ENCODE data around the gene SLC7A11.
A peak's percentile ranks its signal among the peaks of the same experiment; 100 is the strongest.

The SLC7A11 gene

DNA sequence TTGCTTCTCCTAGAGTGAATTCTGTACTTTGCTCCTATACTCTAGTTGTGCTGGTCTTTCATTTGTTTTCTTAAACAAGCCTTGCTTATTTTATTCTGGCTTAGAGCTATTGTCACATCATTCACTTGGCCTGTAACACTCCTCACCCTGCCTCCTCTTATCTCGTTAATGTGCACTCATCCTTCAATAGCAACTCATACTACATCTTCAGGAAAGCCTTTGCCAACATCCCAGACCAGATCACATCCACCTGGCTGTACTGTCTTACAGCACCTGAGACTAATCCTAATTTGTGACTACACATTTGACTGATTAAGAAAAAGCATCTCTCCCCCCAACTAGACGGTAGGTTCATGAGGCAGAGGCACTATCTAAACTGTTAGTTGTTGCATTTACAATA lies 80.8 kb downstream of the SLC7A11 start:
- DNase-seq (ENCODE audit: low read depth) = no peak

DNA sequence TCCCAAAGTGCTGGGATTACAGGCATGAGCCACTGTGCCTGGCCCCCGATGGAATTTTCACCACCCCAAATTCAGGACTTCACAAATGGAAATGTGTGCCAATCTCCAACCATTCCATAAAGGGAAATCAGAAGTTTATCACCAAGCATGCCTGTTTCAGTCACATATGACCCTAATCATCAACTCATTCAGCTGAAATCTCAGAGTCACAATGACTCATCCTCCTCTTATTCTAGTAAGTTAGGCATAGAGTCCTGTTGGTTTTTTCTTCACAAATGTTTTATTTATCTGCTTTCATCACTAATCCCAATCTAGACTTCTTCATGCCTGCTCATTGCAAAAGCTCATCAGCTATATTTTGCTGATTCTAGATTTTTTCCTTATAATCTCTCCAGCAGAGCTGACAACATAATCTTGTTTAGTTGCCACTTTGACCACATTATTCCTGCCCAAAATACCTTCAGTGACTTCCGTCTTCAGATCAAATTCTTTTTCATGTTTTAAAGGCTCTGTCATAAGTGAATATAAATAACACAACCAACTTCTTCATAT lies 83.3 kb downstream of the SLC7A11 start:
- peak; percentile 70 for DNase-seq (ENCODE audit: low read depth)

DNA sequence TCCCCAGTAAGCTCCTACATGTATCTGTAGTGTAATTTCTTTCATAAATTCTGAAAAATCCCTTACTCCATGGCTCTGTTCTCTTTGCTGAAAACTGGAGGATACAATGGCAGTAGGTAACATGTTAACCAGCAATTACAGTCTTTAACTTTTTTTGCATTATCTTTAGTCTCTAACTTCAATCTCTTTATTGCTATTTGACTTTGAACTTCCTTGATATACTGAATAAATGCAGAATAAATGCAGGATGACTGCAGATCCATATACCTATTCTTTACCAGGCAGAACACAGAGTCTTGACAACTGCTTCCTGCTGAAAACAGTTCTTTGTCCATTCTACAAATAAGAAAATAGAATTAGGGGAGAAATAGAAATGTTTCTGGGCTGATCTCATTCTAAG lies 101.3 kb downstream of the SLC7A11 start:
- no peak for DNase-seq (ENCODE audit: low read depth)

DNA sequence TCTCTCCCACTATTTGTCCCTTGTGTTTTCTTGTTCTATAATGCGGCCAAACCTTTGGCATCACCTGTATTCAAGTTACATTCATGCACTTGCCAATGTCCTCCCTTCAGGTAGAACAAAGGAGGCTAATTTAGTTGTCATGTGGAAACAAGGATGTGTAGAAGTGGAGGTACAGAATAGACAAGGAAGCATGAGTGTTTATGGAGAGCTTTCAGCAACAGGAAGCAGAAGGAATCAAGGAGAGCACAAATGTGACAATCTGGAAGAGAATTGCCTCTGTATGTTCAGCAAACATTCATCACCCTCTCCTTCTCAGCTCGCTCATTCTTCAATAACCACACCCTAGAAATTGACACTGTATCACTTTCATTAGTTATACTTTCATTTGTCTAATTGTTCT lies 103.4 kb downstream of the SLC7A11 start:
- DNase-seq (ENCODE audit: low read depth) = no peak

DNA sequence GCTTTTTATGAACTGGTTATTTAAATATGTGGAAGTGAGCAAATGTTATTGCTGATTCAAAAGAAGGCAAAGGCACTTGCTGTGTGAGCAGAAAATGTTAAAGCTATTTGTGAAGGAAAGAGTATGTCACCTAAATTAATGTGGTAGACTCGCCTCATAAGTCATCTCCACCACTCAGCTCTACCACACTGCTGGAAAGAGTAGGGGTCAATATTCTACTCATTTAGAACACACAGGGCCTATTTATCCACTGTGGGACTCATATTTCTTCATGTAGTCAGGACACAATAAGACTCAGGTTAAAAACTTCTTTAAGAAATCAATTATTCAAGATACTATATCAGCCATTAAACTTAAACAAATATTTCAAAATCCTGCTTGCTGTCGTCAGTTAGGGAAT lies 106.5 kb downstream of the SLC7A11 start:
- DNase-seq (ENCODE audit: low read depth) = no peak

DNA sequence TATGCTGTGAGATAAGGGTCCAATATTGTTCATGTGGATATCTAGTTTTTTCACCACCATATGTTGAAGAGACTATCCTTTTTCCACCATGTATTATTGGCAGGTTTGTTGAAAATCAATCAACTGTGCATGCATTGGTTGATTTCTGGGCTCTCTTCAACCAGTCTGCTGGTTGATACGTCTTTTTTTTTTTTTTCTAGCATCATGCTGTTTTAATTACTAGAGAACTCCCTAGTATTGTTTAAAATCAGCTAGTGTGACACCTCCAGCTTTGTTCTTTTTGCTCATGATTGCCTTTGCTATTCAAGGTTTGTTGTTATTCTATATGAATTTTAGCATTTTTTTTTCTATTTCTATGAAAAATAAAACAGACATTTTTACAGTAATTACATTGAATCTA lies 123.9 kb downstream of the SLC7A11 start:
- no peak for DNase-seq (ENCODE audit: low read depth)

DNA sequence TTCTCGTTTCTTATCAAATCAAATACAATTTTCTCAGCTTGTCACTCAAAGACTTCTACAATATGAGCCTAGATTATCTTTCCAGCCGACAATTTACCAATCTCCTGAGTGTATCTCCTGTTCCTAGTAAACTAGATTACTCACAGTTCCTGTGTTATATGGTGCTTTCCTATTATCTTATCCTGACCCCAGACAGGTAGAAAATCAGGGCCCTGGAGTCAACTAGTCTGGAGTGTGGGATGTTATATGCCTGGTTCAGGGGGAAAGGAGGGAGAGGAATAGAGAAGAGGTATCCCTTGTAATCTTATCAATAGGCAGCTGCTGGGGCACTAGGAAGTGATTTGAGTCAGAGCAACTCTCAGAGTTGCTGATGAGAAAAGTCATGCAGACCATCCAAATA lies 127.1 kb downstream of the SLC7A11 start:
- no peak for DNase-seq (ENCODE audit: low read depth)

DNA sequence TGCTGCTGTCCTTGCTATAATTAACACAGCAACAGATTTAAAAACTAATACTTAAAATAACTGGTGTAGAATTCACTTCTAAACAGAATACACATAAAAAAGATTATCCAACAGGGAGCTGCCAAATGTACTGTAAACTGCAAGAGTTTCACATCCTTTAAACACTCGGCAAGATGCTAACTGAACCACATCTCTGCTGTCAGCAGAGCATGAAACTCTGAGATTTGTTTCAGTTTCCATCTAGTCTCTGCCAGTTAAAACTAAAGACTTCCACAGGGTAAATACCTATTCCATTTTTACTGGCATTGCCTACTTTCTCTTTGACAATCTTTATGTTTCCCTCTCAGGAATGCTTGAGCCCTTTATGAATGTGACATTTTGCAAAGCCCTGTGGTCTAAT lies 127.7 kb downstream of the SLC7A11 start:
- DNase-seq (ENCODE audit: low read depth) = peak; percentile 9

Data from amniotic epithelial cell (primary cell).